LHCN-M2 (cell line): Measurements from ENCODE around the gene GPC6. TPM values are rescaled to one million over a fixed set of nuclear protein-coding genes. Genes with fewer than 3 reads are reported as not detected.

Experiments
- DNase-seq: peaks from one replicate; pipeline ENCODE4 v3.0.0-alpha.2; 2012; ENCODE audit warnings: low read depth
- total RNA-seq: library from RNA; depleted of rRNA; stranded (reverse); fragments of >200 nt; gene quantifications from 2 replicates; pipeline ENCODE4 v1.2.3, GENCODE V29; 2014

Gene GPC6
- total RNA-seq, 1 experiment from 2014 or later, result 17.0 TPM

GRCh38 chr13:94313926-94314325 lies 1087.3 kb downstream of the GPC6 start:
- no peak for DNase-seq

GRCh38 chr13:94315188-94315587 lies 1088.6 kb downstream of the GPC6 start:
- DNase-seq, result no peak

GRCh38 chr13:94317063-94317491 lies 1090.5 kb downstream of the GPC6 start:
- DNase-seq, result peak; percentile 53

GRCh38 chr13:94318418-94318817 lies 1091.8 kb downstream of the GPC6 start:
- DNase-seq, result peak; percentile 75

- DNase-seq, result no peak
These were observed 1092.9 kb downstream of the GPC6 start for GRCh38 chr13:94319501-94319900.

- no peak for DNase-seq
These were observed 1096.5 kb downstream of the GPC6 start for GRCh38 chr13:94322925-94323763.

GRCh38 chr13:94323764-94324758 lies 1097.5 kb downstream of the GPC6 start:
- DNase-seq, result no peak

GRCh38 chr13:94324767-94325540 lies 1098.3 kb downstream of the GPC6 start:
- DNase-seq, result no peak

DNA sequence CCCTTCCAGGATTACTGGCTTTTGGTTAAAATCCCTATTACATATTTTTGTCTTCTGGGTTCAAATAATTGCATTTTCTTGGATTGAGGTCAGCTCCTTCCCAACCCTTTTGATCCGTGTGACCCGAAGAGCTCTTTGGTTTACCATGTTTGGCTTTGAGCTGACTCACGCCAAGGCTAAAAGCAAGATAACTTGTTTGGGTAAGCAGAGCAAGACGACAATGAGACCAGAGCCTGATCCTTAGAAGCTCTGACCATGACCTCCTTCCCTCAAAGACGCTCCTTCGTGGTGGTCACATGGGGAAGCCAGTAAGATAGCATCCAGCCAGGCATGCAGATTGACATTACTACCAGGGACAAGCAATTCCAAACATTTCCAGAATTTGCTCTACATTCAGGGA lies 1099.0 kb downstream of the GPC6 start:
- peak; percentile 86 for DNase-seq

GRCh38 chr13:94327318-94327717 lies 1100.7 kb downstream of the GPC6 start:
- no peak for DNase-seq

DNA sequence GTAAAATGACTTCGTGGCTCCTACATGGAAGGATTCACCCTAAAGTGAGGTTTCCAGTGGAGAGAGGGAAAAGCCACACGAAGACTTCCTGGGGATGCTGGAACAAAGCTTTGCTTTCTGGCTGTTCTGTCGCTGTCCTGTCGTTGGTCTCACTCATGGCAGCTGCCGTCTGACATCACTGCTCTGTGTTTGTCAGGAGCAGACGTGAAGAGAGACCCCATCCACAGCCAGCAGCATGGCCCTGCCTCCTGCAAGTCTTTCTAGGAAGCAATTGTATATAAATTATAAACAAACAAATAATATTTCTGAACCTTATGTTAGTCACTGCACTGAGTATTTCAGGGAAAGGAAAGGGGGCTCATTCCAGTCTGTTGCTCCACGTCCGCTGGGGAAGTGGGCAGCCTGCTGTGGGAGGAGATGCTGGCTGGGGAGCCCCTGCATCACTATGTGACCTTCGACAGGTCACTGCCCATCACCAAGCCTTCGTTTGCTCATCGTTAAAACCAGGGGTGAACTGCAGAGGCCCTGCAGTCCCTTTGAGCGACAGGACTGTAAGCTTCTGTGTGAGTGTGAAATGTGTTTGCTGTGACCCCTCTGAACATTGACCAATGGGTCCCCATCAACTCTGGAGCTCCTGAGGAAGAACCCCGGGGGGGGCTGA lies 1101.9 kb downstream of the GPC6 start:
- no peak for DNase-seq

DNA sequence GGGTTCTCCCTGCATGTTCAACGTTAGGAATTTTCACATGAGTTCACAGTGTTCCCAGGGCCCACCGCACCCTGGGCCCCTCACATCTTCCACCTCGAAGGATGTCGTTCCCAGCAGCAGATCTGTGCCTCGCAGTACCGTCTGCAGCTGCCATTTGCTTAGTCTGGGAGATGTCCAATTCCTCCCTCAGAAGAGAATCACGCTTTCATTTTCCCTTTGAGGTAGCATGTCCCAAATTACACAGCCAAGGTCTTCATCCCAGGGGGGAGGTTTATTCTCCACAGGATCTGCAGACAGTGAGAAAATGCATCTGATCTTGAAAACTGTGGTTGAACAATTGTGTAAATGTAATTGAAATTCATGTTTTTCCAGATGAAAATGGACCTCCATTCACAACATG lies 1102.7 kb downstream of the GPC6 start:
- DNase-seq, result peak; percentile 75

GRCh38 chr13:94329754-94330551 lies 1103.3 kb downstream of the GPC6 start:
- DNase-seq, result peak; percentile 95

GRCh38 chr13:94330552-94331071 lies 1104.0 kb downstream of the GPC6 start:
- no peak for DNase-seq

GRCh38 chr13:94331281-94331680 lies 1104.7 kb downstream of the GPC6 start:
- no peak for DNase-seq

- no peak for DNase-seq
These were observed 1105.9 kb downstream of the GPC6 start for GRCh38 chr13:94332359-94333096.

GRCh38 chr13:94333131-94333820 lies 1106.7 kb downstream of the GPC6 start:
- DNase-seq, result no peak

DNA sequence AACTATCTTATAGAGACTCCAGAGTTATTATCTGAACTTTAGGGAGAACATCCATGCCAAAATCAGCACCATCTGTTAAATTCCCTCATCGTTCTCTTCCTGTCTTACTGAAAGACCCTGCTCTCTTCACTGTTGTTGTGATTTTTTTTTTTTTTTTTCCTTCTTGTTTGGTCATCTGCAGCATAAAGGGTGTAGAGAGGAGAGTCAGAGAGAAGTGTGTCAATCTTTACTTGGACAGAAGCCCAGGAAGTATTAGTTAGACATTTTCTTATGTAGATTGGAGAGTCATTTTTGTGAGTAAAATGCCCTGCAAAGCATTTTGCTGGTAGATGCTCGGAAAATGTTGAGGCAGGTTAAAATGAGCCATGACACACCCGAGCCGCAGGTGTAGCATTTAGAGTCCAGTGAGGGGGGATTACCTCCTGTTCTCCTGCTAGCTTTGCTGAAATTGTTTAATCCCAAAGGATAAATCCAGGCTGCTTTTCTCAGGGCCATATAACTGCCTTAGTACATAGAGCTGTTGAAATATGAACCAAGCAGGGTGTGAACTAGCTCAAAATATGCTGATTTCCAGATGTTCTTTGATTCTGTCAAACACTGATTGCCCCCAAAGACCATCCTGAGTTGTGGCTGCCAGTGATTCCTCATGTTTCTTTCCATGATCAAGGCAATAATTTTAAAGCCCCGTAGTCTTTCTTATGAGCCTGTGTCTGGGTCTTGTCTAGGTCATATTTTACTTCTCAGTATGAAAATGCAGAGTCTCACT lies 1109.3 kb downstream of the GPC6 start:
- DNase-seq, result peak; percentile 61
